K562 (cell line): ENCODE measurements around the gene PLEKHM3. TPM values are rescaled to one million over a fixed set of nuclear protein-coding genes. Genes with fewer than 3 reads are reported as not detected.

ENCODE experiments used
- COPS2 ChIP-seq: fragments of 450-650 bp; conservative IDR thresholded peaks from 2 replicates; pipeline ENCODE4 v1.6.1; 2016; ENCODE audit warnings: mild to moderate bottlenecking, moderate library complexity
- MYNN ChIP-seq, 2 experiments: sonication (generic); formaldehyde crosslinking in 1 of 2; IDR thresholded peaks; 2 replicates each; pipeline versions ENCODE4 v1.5.0 to v1.6.1; 2016 to 2020; ENCODE audit warnings: antibody characterized with exemption in 1 of 2, missing genetic modification reagents in 1 of 2
- NCOR1 ChIP-seq: fragments of 450-650 bp; IDR thresholded peaks from 2 replicates; pipeline ENCODE4 v1.6.1; 2016; ENCODE audit warnings: mild to moderate bottlenecking, moderate library complexity
- NFATC3 ChIP-seq: fragments of 450-650 bp; IDR thresholded peaks from 2 replicates; pipeline ENCODE4 v1.6.1; 2017; ENCODE audit warnings: mild to moderate bottlenecking
- NFRKB ChIP-seq: fragments of 450-650 bp; IDR thresholded peaks from 2 replicates; pipeline ENCODE4 v1.6.1; 2016; ENCODE audit warnings: low read depth
- SIX5 ChIP-seq, 2 experiments: IDR thresholded peaks; 2 replicates each; pipeline ENCODE4 v1.6.1; 2011; ENCODE audit warnings: low read length in 2 of 2, borderline replicate concordance in 1 of 2, low read depth in 1 of 2, mild to moderate bottlenecking in 1 of 2, moderate library complexity in 1 of 2; ENCODE audit not compliant: insufficient read depth in 1 of 2
- SMAD4 ChIP-seq: fragments of 250-450 bp; sonication (Bioruptor Pico); conservative IDR thresholded peaks from 2 replicates; pipeline ENCODE4 v1.8.0; 2021; ENCODE audit warnings: inconsistent platforms, mild to moderate bottlenecking, moderate library complexity
- SRF ChIP-seq, 2 experiments: fragments of 250-450, 450-650 bp in 1 of 2; sonication (Bioruptor Pico) in 1 of 2; sonication (generic) in 1 of 2; formaldehyde crosslinking; IDR thresholded peaks; 2 replicates each; pipeline versions ENCODE4 v1.5.0 to v1.5.1; 2020 to 2022; ENCODE audit warnings: mild to moderate bottlenecking in 1 of 2, missing genetic modification reagents in 1 of 2
- TRIM24 ChIP-seq, 2 experiments: fragments of 450-650 bp; IDR thresholded peaks; 2 replicates each; pipeline ENCODE4 v1.6.1; 2016
- TSC22D4 ChIP-seq: fragments of 450-650 bp; IDR thresholded peaks from 2 replicates; pipeline ENCODE4 v1.6.1; 2016; ENCODE audit warnings: missing genetic modification characterization, missing biosample characterization, control low read depth
- ZC3H8 ChIP-seq: fragments of 450-650 bp; IDR thresholded peaks from 2 replicates; pipeline ENCODE4 v1.6.1; 2017
- ZNF561 ChIP-seq: fragments of 450-650 bp; formaldehyde crosslinking; conservative IDR thresholded peaks from 2 replicates; pipeline ENCODE4 v1.4.0; 2020; ENCODE audit warnings: mild to moderate bottlenecking, moderate library complexity
- polyA plus RNA-seq, 8 experiments: library from polyadenylated mRNA; depleted of rRNA in 4 of 8; stranded (reverse) in 5 of 8; unstranded in 3 of 8; fragments of >200 nt; fragmentation: Nextera tagmentation in 2 of 8; fragmentation: Illumina TruSeq in 1 of 8; extraction: Ambion mirVana in 2 of 8; extraction: Trizol in 1 of 8; gene quantifications; 2 replicates each; pipeline versions ENCODE4 v1.2.1 to v1.2.3, GENCODE V29; 2011 to 2014; ENCODE audit warnings: inconsistent platforms in 1 of 8, missing spikeins in 1 of 8
- total RNA-seq, 7 experiments: library from RNA; depleted of rRNA in 6 of 7; stranded (reverse); fragments of >200 nt in 6 of 7; fragmentation: Illumina TruSeq in 2 of 7; extraction: Trizol in 2 of 7; gene quantifications; 2 replicates each; pipeline versions ENCODE4 v1.2.1 to v1.2.3, GENCODE V29; 2011 to 2021; ENCODE audit warnings: low replicate concordance in 1 of 7
- TF ChIP-seq, protein P1 (sequence below): fragments of 250-450 bp; sonication (Bioruptor Pico); IDR thresholded peaks from 2 replicates; pipeline ENCODE4 v1.5.0; 2021
- TF ChIP-seq, protein P2 (sequence below): fragments of 250-450 bp; sonication (Bioruptor Pico); IDR thresholded peaks from 2 replicates; pipeline ENCODE4 v1.4.0; 2020; ENCODE audit warnings: mild to moderate bottlenecking, moderate library complexity

The PLEKHM3 gene
- total and polyA plus RNA-seq, 9 of the 15 experiments (the other 6 are each of a cell fraction or from before 2014, with no cell fraction given): 0.24 to 1.6 (median 1.0) TPM

DNA sequence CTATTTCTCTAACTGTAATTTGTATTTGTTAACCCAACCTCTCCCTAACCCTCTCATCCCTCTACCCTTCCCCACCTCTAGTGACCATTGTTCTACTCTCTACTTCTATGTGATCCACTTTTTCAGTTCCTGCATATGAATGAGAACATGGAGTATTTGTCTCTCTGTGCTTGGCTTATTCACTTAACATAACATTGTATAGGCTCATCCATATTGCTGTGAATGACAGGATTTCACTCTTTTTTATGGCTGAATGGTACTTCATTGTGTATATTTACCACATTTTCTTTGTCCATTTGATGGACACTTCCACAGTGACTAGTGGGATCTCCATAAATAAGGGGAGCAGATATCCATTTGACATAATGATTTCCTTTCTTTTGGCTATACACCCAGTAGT, 103.7 kb downstream of the PLEKHM3 start (continued):
- TF ChIP-seq SIX5 (IDR thresholded peaks at IDR 0.05; ENCODE audit: borderline replicate concordance in 1 of 2, insufficient read depth in 1 of 2, low read depth in 1 of 2, low read length in 2 of 2) (no peak), TSC22D4 (tag) (no peak), SRF (CRISPR knock-in tag; IDR thresholded peaks at IDR 0.05) (no peak), NFRKB (no peak), NCOR1 (no peak), ZNF561 (no peak), COPS2 (no peak), SMAD4 (no peak), NFATC3 (no peak), ZC3H8 (no peak), TRIM24 (IDR thresholded peaks at IDR 0.05) (no peak), MYNN (IDR thresholded peaks at IDR 0.05) (no peak), MYNN (CRISPR knock-in tag; IDR thresholded peaks at IDR 0.05) (no peak)
- TF ChIP-seq, protein P1, sequence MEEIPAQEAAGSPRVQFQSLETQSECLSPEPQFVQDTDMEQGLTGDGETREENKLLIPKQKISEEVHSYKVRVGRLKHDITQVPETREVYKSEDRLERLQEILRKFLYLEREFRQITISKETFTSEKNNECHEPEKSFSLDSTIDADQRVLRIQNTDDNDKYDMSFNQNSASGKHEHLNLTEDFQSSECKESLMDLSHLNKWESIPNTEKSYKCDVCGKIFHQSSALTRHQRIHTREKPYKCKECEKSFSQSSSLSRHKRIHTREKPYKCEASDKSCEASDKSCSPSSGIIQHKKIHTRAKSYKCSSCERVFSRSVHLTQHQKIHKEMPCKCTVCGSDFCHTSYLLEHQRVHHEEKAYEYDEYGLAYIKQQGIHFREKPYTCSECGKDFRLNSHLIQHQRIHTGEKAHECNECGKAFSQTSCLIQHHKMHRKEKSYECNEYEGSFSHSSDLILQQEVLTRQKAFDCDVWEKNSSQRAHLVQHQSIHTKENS (CRISPR knock-in tag): no peak
- TF ChIP-seq, protein P2, sequence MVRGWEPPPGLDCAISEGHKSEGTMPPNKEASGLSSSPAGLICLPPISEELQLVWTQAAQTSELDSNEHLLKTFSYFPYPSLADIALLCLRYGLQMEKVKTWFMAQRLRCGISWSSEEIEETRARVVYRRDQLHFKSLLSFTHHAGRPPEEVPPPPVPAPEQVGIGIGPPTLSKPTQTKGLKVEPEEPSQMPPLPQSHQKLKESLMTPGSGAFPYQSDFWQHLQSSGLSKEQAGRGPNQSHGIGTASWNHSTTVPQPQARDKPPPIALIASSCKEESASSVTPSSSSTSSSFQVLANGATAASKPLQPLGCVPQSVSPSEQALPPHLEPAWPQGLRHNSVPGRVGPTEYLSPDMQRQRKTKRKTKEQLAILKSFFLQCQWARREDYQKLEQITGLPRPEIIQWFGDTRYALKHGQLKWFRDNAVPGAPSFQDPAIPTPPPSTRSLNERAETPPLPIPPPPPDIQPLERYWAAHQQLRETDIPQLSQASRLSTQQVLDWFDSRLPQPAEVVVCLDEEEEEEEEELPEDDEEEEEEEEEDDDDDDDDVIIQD (CRISPR knock-in tag): no peak
